HG03354 (cell line): Measurements from ENCODE around the gene LRRC25.
"Not testable (repeated sequence)": the region's sequence is repeated elsewhere in the genome, so short reads cannot be mapped to it uniquely, and the experiment has no call there.

Source experiments
- ATAC-seq: cut with Tn5 transposase; IDR thresholded peaks from one replicate; pipeline ENCODE4 v1.9.1; 2021; ENCODE audit warnings: mild to moderate bottlenecking; ENCODE audit not compliant: unreplicated experiment, poor library complexity, severe bottlenecking

The LRRC25 gene

DNA sequence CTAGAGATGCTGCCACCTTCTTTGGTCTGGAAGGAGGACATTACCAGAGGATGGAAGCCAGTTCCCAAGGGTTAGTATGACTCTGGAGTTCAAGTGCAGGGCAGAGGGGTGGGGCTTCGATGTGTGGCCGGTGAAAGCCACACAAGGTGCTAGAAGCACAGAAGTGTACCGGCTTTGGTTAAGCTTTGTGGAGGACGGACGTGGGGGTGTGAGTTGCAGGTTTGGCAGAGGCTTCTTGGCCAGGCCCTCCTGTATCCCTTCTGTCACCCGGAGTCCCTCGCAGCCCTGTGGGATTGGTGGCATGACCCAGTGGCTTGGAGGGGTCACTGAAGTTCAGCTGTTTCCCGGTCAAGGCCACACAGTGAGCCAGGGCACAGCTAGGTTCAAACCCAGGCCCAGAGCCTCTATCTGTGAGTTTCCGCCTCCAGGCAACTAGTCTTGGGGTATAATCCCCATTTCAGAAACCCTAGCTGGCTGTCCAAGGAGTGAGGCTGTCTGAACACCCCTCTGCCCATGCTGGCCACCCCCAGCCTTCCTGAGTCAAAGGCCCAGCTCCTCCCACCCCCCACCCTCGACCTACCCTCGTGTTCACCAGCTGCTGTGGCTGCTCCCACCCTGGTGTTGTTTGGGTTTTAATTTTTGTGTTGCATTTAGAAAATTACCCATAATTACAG is 17.2 kb upstream of the LRRC25 start:
- ATAC-seq, result no peak

DNA sequence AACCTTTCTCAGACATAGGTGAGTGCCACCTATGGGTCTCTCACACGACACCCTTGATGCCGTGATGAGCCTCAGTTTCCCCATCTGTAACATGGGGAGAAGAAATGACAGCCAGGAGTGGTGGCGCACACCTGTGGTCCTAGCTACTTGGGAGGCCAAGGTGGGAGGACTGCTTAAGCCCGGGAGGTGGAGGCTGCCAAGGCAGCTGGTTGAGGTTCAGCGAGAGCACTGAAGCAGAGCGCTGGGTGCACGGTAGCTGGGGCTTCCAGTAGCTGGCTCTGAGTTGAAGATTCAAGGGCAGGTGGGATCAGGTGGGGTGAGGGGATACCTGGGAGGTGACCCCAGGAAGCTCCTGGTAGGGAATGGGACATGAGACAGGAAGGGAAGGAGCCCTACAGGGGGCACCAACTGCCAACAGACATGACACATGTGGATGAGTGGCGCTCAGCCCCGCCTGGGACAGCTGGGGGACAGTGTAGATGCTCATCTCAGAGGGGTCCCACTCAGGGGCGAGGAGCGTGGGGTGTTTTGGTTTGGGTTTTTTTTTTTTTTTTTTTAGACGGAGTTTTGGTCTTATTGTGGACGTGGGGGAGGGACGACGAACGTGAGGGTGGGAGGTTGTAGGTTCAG is 15.3 kb upstream of the LRRC25 start:
- no peak for ATAC-seq

DNA sequence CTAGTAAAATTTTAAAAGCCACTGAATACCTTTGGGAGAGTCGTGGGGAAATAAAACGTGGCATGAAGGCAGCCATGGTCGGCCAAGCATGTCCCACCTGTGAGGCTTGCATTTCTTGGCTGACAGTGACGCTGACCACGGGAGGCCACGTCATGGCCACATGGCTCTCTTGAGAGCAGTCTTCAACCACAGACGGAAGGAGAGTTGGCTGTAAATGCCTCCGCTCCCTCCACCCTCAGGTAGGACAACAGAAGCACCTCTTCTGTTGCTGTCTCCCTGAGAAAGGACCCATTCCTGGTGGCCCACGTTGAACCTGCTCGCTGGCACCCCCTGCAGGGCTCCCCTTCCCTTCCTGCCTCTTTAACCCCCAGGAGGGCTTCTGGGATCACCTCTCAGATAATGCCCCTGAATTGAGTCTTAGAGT is 10.6 kb upstream of the LRRC25 start:
- peak; percentile 81 for ATAC-seq

DNA sequence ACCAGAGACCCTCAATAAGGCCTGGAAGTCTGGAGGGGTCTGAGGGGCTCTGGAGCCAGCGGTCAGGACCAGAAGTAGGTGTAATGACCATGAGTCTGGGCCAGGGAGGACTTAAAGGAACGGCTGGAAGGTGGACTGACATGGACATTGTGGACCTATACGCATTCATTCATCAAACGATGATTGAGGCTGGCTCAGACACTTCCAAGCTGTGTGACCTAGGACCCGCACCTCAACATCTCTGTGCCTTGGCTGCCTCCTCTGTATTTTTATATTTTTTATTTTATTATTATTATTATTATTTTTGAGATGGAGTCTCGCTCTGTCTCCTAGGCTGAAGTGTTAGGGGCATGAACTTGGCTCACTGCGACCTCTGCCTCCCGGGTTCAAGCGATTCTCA is 9.3 kb upstream of the LRRC25 start:
- ATAC-seq, result no peak

DNA sequence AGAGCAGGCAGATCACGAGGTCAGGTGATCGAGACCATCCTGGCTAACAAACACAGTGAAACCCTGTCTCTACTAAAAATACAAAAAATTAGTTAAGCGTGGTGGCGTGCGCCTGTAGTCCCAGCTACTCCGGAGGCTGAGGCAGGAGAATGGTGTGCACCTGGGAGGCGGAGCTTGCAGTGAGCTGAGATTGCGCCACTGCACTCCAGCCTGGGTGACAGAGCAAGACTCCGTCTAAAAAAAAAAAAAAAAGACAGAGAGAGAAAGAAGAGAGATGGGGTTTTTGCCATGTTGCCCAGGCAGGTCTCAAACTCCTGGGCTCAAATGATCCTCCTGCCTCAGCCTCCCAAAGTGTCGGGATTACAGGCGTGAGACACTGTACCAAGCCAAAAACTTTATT is 8.3 kb upstream of the LRRC25 start:
- ATAC-seq, result not testable (repeated sequence)

DNA sequence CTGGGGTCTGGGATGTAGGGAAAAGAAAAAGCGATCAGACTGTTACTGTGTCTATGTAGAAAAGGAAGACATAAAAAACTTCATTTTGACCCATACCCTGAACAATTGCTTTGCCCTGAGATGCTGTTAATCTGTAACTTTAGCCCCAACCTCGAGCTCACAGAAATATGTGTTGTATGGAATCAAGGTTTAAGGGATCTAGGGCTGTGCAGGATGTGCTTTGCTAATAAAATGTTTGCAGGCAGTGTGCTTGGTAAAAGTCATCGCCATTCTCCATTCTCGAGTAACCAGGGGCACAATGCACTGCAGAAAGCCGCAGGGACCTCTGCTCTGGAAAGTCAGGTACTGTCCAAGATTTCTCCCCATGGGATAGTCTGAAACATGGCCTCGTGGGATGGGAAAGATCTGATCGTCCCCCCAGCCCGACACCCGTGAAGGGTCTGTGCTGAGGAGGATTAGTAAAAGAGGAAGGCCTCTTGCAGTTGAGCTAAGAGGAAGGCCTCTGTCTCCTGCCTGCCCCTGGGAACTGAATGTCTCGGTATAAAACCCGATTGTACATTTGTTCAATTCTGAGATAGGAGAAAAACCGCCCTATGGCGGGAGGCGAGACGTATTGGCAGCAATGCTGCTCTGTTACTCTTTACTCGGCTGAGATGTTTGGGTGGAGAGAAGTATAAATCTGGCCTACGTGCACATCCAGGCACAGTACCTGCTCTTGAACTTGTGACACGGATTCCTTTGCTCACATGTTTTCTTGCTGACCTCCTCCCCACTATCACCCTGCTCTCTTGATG is 5.2 kb upstream of the LRRC25 start:
- not testable (repeated sequence) for ATAC-seq

DNA sequence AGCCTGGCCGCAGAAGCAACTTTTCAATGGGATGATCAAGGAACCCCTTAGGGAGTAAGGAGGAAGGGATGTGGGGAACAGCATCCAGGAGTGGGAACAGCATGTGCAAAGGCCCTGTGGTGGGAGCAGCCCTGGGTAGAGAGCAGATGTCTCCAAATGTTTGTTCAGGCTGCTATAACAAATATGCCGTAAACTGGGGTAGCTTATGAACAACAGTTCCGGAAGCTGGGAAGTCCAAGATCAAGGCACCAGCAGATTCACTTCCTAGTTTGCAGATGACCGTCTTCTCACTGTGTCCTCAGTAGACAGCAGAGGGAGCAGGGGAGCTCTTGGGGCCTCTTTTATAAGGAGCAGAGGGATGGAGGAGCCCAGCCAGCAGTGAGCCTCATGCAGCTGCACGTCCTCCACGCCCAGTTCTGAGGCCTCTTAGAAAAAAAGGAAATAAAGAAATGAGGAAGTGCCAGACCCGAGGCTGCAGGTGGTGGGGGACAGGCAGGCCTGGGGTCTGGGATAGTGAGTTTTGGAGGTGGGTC is 4.2 kb upstream of the LRRC25 start:
- no peak for ATAC-seq

DNA sequence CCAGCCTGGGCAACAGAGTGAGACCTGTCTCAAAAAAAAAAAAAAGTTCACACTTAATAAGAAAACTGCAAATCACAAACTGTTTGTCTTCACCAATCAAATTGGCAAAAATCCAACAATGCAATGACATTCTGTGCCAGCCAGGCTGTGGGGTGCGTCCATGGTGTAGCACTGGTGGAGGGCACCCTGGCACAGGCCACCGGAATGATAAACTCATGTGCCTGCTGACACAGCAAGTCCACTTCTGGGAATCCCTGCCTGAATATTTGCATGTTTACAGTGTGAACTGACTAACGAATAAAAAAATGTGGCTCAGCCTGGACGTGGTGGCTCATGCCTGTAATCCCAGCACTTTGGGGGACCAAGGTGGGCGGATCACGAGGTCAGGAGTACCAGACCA is 1.6 kb upstream of the LRRC25 start:
- ATAC-seq, result no peak

DNA sequence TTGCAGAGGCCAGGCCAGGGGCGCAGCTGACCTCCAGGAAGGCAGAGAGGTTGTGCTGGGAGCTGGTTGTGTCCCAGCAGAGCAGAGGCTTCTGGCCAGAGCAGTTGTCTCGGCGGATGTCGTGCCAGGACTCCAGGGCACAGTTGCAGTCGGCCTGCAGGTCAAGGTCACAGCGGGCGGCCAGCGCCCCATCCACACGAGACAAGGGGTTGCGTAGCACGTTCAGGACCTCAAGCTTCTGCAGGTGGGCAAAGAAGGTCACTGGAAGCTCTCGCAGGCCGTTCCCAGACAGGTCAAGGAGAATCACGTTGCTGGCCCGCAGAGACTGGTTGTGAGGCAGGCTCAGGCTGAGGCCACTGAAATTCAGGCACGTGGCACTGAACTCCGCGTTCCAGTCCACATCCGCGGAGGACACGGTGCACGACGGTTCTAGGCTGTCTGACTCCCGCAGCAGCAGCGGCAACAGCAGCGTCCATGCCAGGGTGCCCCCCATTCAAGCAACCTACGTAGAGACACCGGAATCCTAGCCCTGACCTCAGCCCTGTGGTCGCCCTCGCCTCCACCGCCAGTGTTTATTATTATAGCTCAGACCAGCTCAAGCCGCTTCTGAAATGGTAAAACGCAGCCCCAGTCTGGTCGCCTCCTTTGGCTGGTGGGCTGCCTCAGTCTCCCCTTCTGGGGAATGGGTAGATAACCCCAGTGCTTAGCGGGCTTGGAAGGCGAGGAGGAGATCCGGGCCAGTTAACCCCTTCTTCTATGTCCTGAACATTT is 766 bp downstream of the LRRC25 start:
- ATAC-seq, result no peak

DNA sequence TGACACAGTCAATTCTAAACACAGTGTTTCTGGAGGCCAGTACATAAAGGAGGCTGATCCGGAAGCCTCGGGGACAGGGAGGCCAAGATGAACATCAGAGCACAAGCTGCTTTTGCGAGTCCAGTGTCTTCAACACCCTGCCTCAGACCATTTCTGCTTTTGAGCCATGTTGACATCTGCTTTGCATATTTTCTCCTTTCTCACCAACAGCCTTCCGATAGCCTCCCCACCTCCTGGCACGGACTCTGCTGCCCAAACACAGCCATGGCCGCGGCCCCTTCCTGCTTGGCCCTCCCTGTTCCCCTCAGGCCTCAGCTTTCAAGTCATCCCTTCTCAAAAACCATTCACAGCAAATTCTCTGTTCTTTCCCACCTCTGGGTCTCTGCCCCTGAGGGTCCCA is 3.6 kb downstream of the LRRC25 start:
- no peak for ATAC-seq

DNA sequence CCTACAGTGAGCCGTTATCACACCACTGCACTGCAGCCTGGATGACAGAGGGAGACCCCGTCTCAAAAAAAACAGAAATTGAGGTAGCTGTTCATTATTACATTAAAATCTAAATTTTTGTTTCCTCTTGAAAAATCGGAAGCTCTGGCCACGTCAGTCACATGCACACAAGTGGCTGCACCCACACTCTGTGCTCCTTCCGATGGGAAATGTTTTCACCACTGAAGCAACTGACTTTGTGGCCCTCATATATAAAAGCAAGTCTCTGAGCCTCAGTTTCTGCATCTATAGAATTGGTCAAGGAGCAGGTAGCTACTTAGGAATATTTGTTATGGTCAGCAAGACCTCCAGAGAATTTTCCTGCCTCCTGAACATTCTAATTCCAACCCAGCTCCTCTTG is 4.5 kb downstream of the LRRC25 start:
- no peak for ATAC-seq

DNA sequence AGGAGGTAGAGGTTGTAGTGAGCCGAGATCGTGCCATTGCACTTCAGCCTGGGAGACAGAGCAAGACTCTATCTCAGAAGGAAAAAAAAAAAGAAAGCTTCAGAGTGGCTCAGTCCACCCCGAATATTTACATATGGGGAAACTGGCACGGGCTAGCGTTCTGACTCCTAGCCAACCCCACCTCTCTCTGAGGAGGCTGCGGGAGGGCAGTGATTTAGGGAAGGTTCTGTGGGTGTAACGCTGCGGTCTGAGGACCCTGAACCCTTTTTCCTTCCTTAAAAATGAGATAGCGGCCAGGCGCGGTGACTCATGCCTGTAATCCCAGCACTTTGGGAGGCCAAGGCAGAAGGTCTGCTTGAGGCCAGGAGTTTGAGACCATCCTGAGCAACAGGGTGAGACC is 5.0 kb downstream of the LRRC25 start:
- ATAC-seq, result no peak

DNA sequence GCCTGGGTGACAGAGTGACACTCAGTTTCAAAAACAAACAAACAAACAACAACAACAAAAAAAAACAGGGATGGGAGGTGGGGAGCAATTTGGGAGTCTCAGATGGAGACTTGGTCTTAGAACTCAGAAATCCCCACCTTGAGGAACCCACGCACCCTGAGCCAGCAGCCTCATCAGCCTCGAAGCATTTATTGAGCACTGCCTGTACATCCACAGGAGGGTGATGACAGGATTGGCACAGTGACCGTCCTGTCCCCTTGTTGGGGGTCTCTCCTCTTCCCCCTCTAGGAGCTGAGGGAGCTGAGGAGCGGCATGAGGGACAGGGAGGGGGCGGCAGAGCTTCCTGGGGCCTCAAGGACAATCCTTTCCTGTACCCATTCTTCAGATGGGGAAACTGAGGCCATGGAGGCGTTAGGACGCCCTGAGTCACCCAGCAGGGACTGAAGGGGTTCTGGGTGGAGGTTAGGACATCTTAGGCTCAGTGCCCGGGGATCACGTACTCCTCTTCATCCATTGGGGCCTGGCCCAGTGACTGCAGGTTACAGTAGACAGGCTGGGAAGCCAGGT is 5.8 kb downstream of the LRRC25 start:
- ATAC-seq, result no peak

DNA sequence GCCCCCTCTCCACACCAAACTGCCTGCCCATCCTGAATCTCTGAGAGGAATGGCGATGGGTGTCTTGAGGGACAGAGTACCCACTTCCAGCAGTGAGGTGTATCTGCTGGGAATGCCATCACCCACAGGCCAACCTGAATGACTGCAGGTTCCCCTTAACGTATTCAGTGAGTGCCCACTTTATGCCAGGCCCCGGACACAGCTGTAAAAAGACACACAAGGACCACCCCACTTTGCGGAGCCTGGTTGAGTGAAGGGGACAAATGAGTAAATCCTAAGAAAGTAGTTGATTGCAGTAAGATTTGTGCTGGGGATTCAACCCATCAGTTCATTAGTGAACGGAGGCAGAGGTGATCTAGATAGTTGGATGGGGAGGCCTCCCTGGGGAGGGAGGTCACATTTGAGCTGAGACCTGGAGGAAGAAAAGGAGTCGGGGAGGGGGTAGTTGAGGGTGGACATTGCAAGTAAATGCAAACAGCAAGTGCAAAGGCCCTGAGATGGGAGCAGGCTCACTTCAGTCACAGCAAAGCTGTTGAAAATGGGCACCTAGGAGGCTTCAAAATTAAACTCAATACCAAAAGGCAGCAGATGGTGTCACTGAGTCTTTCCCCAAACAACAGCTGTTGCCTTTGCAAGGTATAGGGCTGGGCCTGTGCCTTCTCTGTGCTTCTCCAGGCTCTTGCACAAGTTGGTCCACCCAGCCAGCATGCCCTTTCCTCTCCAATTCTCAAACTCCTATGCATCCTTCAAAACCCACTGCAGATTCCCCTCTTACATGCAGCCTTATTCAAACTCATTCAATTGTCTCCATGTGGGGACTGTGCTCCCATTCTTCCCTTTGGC is 7.1 kb downstream of the LRRC25 start:
- ATAC-seq, result no peak

DNA sequence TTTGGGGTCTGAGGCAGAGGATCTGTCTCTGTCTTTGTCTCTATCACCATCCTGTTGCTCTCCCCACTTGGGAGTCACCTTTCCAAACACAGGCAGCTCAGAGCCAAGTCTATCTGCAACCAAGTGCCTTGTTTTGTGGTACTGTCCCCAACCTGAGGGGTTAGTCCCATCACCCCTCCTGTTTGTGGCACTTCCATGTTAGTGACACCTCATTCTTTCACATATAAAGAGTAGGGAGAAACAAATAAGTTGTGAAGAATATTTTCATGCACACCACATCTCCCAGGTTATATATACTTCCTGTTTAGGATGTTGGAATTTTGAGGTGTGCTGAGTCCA is 7.7 kb downstream of the LRRC25 start:
- ATAC-seq, result no peak

DNA sequence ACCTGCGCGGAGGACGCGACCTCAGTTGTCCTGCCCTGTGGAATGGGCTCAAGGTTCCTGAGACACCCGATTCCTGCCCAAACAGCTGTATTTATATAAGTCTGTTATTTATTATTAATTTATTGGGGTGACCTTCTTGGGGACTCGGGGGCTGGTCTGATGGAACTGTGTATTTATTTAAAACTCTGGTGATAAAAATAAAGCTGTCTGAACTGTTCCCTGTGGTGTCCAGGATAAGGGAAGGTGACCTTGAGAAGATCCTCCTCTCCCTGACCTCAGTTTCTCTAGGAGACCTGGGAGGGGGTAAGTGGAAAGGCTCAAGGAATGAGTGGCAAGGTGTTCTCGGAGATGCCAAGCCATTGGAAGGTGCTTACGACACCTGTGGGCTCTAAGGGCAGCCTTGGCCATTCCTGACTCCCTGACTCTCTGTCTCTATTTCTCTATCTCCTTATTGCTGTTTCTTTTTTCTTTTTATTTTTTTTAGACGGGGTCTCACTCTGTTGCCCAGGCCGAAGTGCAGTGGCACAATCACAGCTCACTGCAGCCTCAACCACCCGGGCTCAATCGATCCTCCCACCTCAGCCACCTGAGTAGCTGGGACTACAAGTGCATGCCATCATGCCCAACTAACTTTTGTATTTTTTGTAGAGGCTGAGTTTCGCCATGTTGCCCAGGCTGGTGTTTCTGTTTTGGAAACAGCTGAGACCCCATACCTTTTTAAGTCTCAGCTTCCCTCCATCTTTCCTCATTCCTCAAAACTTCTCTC is 8.3 kb downstream of the LRRC25 start:
- ATAC-seq, result no peak

DNA sequence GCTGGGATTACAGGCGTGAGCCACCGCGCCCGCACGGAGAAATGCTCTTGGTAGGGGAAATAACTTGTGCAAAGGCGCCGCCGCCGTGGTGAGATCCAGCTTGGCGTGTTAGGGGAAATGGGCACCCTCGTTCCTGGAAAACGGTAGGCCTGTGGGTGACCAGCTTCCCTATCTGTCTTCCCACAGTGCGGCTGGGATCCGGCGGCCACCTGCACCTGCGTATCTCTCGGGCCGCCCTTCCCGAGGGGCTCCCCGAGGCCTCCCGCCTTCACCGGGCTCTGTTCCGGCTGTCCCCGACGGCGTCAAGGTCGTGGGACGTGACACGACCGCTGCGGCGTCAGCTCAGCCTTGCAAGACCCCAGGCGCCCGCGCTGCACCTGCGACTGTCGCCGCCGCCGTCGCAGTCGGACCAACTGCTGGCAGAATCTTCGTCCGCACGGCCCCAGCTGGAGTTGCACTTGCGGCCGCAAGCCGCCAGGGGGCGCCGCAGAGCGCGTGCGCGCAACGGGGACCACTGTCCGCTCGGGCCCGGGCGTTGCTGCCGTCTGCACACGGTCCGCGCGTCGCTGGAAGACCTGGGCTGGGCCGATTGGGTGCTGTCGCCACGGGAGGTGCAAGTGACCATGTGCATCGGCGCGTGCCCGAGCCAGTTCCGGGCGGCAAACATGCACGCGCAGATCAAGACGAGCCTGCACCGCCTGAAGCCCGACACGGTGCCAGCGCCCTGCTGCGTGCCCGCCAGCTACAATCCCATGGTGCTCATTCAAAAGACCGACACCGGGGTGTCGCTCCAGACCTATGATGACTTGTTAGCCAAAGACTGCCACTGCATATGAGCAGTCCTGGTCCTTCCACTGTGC is 9.1 kb downstream of the LRRC25 start:
- ATAC-seq, result peak; percentile 68
